Germinal center (tissue), 1 donor: ENCODE measurements around the gene TCEANC2.

Experiments
- DNase-seq: peaks from one replicate; pipeline ENCODE4 v3.0.0; 2012; ENCODE audit warnings: mixed read lengths, low spot score

TCEANC2 gene

GRCh38 chr1:54136269-54136896, 83.0 kb downstream of the TCEANC2 start:
- no peak for DNase-seq

GRCh38 chr1:54136963-54137533, 83.6 kb downstream of the TCEANC2 start:
- DNase-seq, result no peak

GRCh38 chr1:54137534-54138061, 84.2 kb downstream of the TCEANC2 start:
- DNase-seq, result no peak

- DNase-seq, result no peak
Observed at GRCh38 chr1:54138994-54139393, 85.6 kb downstream of the TCEANC2 start.

- no peak for DNase-seq
Observed at GRCh38 chr1:54139711-54140110, 86.3 kb downstream of the TCEANC2 start.

GRCh38 chr1:54142146-54142900, 88.9 kb downstream of the TCEANC2 start:
- no peak for DNase-seq

GRCh38 chr1:54144366-54144765, 91.0 kb downstream of the TCEANC2 start:
- DNase-seq, result no peak

GRCh38 chr1:54149734-54150133, 96.3 kb downstream of the TCEANC2 start:
- DNase-seq, result no peak

- no peak for DNase-seq
Observed at GRCh38 chr1:54151013-54151412, 97.6 kb downstream of the TCEANC2 start.

GRCh38 chr1:54152696-54153095, 99.3 kb downstream of the TCEANC2 start, which contains the start of gene CDCP2:
TSS of gene CDCP2 (minus strand) at chr1:54153000. CDS start at chr1:54152922, 78 bp downstream.
- DNase-seq, result no peak

GRCh38 chr1:54153535-54154439, 100.4 kb downstream of the TCEANC2 start:
- DNase-seq, result no peak
